Neural cell (in vitro differentiated cells): ENCODE results near the gene PTPRA. TPM values are rescaled to one million over a fixed set of nuclear protein-coding genes. Genes with fewer than 3 reads are reported as not detected.

Source experiments
- H2AFZ ChIP-seq: fragments of 200-600, 300-800 bp; sonication (generic), shearing (Covaris generic); 2 replicates; pipeline ENCODE4 v1.6.0; 2014; ENCODE audit warnings: low read depth, mild to moderate bottlenecking, antibody characterized with exemption, low read length, moderate library complexity
- H3F3A ChIP-seq: fragments of 200-600 bp; shearing (Covaris generic); 2 replicates; pipeline ENCODE4 v1.6.1; 2016; ENCODE audit warnings: mild to moderate bottlenecking, moderate library complexity, mixed read lengths, antibody characterized with exemption, low read length; ENCODE audit not compliant: insufficient read depth, poor library complexity, severe bottlenecking
- H3K27ac ChIP-seq: fragments of 200-600, 300-800 bp; sonication (generic), shearing (Covaris generic); 2 replicates; pipeline ENCODE4 v1.5.1; 2014; ENCODE audit warnings: mild to moderate bottlenecking, low read length, moderate library complexity
- H3K27me3 ChIP-seq: fragments of 300-800, 200-600 bp; sonication (generic), shearing (Covaris generic); 2 replicates; pipeline ENCODE4 v1.6.0; 2014; ENCODE audit warnings: mild to moderate bottlenecking, low read depth, low read length, moderate library complexity; ENCODE audit not compliant: insufficient read depth
- H3K36me3 ChIP-seq: fragments of 300-800, 200-600 bp; sonication (generic), shearing (Covaris generic); 2 replicates; pipeline ENCODE4 v1.5.1; 2014; ENCODE audit warnings: mild to moderate bottlenecking, antibody characterized with exemption, low read length, moderate library complexity; ENCODE audit not compliant: insufficient read depth
- H3K4me2 ChIP-seq: fragments of 300-800, 200-600 bp; sonication (generic), shearing (Covaris generic); 2 replicates; pipeline ENCODE4 v1.6.0; 2014; ENCODE audit warnings: mild to moderate bottlenecking, low read length
- H3K4me3 ChIP-seq: fragments of 300-800, 200-600 bp; sonication (generic), shearing (Covaris generic); 2 replicates; pipeline ENCODE4 v1.5.1; 2014; ENCODE audit warnings: mild to moderate bottlenecking, low read length, moderate library complexity
- H3K79me2 ChIP-seq: fragments of 200-600 bp; shearing (Covaris generic); replicated peaks from 2 replicates; pipeline ENCODE4 v1.6.0; 2014; ENCODE audit warnings: mild to moderate bottlenecking, low read length, moderate library complexity; ENCODE audit not compliant: insufficient read depth
- H3K9ac ChIP-seq: fragments of 300-800, 200-600 bp; sonication (generic), shearing (Covaris generic); 2 replicates; pipeline ENCODE4 v1.6.1; 2016; ENCODE audit warnings: mild to moderate bottlenecking, low read length, mixed read lengths
- H3K9me2 ChIP-seq: fragments of 200-600 bp; shearing (Covaris generic); 2 replicates; pipeline ENCODE4 v1.6.1; 2016; ENCODE audit warnings: mild to moderate bottlenecking, low read length, mixed read lengths; ENCODE audit not compliant: insufficient read depth
- H3K9me3 ChIP-seq: fragments of 200-600, 300-800 bp; sonication (generic), shearing (Covaris generic); 2 replicates; pipeline ENCODE4 v1.6.1; 2016; ENCODE audit warnings: mild to moderate bottlenecking, mixed run types, low read length, moderate library complexity, mixed read lengths
- H4K20me1 ChIP-seq: fragments of 200-600 bp; shearing (Covaris generic); 2 replicates; pipeline ENCODE4 v1.6.1; 2016; ENCODE audit warnings: mild to moderate bottlenecking, mixed run types; ENCODE audit not compliant: insufficient read depth
- EP300 ChIP-seq: fragments of 450-650 bp; conservative IDR thresholded peaks from 2 replicates; pipeline ENCODE4 v1.6.1; 2014; ENCODE audit warnings: antibody characterized with exemption, mild to moderate bottlenecking, moderate library complexity; ENCODE audit not compliant: poor library complexity, severe bottlenecking
- EZH2 ChIP-seq: fragments of 200-600, 300-800 bp; shearing (Covaris generic), sonication (generic); IDR thresholded peaks from 2 replicates; pipeline ENCODE4 v1.6.1; 2014; ENCODE audit warnings: antibody characterized with exemption, low read length, borderline replicate concordance, mild to moderate bottlenecking; ENCODE audit not compliant: insufficient read depth, poor library complexity, severe bottlenecking
- MXI1 ChIP-seq: fragments of 450-650 bp; conservative IDR thresholded peaks from 2 replicates; pipeline ENCODE4 v1.6.1; 2014; ENCODE audit warnings: antibody characterized with exemption, mild to moderate bottlenecking; ENCODE audit not compliant: poor library complexity, severe bottlenecking
- POLR2AphosphoS5 ChIP-seq: IDR thresholded peaks from 2 replicates; pipeline ENCODE4 v1.6.1; 2012
- RAD21 ChIP-seq: fragments of 450-650 bp; conservative IDR thresholded peaks from 2 replicates; pipeline ENCODE4 v1.6.1; 2014; ENCODE audit warnings: antibody characterized with exemption, mild to moderate bottlenecking, moderate library complexity
- SMC3 ChIP-seq: fragments of 450-650 bp; conservative IDR thresholded peaks from 2 replicates; pipeline ENCODE4 v1.6.1; 2014; ENCODE audit warnings: antibody characterized with exemption, mild to moderate bottlenecking, moderate library complexity; ENCODE audit not compliant: poor library complexity
- TAF1 ChIP-seq: IDR thresholded peaks from 2 replicates; pipeline ENCODE4 v1.6.1; 2012; ENCODE audit warnings: low read depth
- polyA plus RNA-seq: library from polyadenylated mRNA; depleted of rRNA; stranded (reverse); fragments of >200 nt; gene quantifications from 2 replicates; pipeline ENCODE4 v1.2.3, GENCODE V29; 2014
- TF ChIP-seq, protein P1 (sequence below): IDR thresholded peaks from 2 replicates; pipeline ENCODE4 v1.6.1; 2012; ENCODE audit warnings: borderline replicate concordance
- TF ChIP-seq, protein P2 (sequence below): fragments of 450-650 bp; IDR thresholded peaks from 2 replicates; pipeline ENCODE4 v1.5.1; 2014; ENCODE audit warnings: antibody characterized with exemption, mild to moderate bottlenecking, moderate library complexity; ENCODE audit not compliant: poor library complexity, severe bottlenecking

The PTPRA gene
- polyA plus RNA-seq, 1 donor from 2014 or later = 68.2 TPM

DNA sequence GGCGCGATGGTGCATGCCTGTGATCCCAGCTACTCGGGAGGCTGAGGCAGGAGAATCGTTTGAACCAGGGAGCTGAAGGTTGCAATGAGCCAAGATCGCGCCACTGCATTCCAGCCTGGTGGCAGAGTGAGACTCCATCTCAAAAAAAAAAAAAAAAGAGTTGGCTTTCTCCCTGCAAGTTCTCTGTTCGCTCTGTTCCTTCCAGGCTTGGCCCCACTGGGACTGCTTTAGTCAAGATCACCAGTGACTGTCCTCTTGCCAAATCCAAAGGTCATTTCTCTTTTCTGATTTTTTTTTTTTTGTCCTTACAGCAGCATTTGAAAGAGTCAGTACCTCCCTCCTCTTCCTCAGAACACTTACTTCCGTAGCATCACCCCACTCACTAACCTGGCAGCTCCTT is 159.3 kb downstream of the PTPRA start:
- H3K4me3 ChIP-seq = no peak overlapping the region
- H3K9me3 ChIP-seq = no peaks in the 10 kb centered on the region
- no peaks in the 10 kb centered on the region for H3K79me2 ChIP-seq
- H3K9me2 ChIP-seq = no peaks in the 10 kb centered on the region
- H3K4me2 ChIP-seq = no peak overlapping the region
- H4K20me1 ChIP-seq = no peaks in the 10 kb centered on the region
- no peak overlapping the region for H2AFZ ChIP-seq
- peaks cover 9% of the 10 kb centered on the region for H3K36me3 ChIP-seq
- no peaks in the 10 kb centered on the region for H3K27me3 ChIP-seq
- H3K27ac ChIP-seq = no peak overlapping the region
- H3K9ac ChIP-seq = no peak overlapping the region
- no peaks in the 10 kb centered on the region for H3F3A ChIP-seq
- TF ChIP-seq MXI1 (no peak), EZH2 (no peak), RAD21 (no peak), EP300 (no peak), SMC3 (no peak), POLR2AphosphoS5 (no peak)
- TF ChIP-seq, protein P1, sequence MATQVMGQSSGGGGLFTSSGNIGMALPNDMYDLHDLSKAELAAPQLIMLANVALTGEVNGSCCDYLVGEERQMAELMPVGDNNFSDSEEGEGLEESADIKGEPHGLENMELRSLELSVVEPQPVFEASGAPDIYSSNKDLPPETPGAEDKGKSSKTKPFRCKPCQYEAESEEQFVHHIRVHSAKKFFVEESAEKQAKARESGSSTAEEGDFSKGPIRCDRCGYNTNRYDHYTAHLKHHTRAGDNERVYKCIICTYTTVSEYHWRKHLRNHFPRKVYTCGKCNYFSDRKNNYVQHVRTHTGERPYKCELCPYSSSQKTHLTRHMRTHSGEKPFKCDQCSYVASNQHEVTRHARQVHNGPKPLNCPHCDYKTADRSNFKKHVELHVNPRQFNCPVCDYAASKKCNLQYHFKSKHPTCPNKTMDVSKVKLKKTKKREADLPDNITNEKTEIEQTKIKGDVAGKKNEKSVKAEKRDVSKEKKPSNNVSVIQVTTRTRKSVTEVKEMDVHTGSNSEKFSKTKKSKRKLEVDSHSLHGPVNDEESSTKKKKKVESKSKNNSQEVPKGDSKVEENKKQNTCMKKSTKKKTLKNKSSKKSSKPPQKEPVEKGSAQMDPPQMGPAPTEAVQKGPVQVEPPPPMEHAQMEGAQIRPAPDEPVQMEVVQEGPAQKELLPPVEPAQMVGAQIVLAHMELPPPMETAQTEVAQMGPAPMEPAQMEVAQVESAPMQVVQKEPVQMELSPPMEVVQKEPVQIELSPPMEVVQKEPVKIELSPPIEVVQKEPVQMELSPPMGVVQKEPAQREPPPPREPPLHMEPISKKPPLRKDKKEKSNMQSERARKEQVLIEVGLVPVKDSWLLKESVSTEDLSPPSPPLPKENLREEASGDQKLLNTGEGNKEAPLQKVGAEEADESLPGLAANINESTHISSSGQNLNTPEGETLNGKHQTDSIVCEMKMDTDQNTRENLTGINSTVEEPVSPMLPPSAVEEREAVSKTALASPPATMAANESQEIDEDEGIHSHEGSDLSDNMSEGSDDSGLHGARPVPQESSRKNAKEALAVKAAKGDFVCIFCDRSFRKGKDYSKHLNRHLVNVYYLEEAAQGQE = no peak
- TF ChIP-seq, protein P2, sequence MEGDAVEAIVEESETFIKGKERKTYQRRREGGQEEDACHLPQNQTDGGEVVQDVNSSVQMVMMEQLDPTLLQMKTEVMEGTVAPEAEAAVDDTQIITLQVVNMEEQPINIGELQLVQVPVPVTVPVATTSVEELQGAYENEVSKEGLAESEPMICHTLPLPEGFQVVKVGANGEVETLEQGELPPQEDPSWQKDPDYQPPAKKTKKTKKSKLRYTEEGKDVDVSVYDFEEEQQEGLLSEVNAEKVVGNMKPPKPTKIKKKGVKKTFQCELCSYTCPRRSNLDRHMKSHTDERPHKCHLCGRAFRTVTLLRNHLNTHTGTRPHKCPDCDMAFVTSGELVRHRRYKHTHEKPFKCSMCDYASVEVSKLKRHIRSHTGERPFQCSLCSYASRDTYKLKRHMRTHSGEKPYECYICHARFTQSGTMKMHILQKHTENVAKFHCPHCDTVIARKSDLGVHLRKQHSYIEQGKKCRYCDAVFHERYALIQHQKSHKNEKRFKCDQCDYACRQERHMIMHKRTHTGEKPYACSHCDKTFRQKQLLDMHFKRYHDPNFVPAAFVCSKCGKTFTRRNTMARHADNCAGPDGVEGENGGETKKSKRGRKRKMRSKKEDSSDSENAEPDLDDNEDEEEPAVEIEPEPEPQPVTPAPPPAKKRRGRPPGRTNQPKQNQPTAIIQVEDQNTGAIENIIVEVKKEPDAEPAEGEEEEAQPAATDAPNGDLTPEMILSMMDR = no peak

DNA sequence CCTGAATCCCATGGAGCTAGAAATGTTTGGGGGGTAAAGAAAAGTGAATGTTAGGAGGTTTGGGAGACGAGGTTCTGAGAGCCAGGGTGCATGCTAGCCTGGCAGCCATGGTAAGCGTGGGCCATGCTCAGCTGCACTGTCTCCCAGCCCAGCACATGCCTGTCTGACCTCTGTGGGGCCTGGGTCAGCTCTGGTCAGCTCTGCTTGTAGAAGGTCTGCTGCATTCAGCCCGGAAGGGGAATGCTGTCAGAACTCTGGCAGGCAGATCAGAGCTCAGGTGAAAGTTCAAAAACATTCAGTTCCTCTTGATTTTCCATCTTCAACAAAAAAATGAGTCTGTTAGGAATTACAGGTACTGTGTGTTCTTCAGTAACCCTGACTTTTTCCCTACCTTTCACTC is 164.4 kb downstream of the PTPRA start:
- H3K9ac ChIP-seq = no peak overlapping the region
- no peaks in the 10 kb centered on the region for H3K9me3 ChIP-seq
- no peaks in the 10 kb centered on the region for H4K20me1 ChIP-seq
- no peaks in the 10 kb centered on the region for H3K79me2 ChIP-seq
- H3K27me3 ChIP-seq = no peaks in the 10 kb centered on the region
- no peak overlapping the region for H3K4me2 ChIP-seq
- TF ChIP-seq, protein P2 = no peak
- TF ChIP-seq POLR2AphosphoS5 (no peak), MXI1 (no peak), EZH2 (no peak), EP300 (no peak), RAD21 (no peak), SMC3 (no peak), TAF1 (no peak)
- TF ChIP-seq, protein P1 = no peak
- H3K4me3 ChIP-seq = no peak overlapping the region
- H3K27ac ChIP-seq = no peak overlapping the region
- no peak overlapping the region for H2AFZ ChIP-seq
- H3K9me2 ChIP-seq = no peaks in the 10 kb centered on the region
- H3K36me3 ChIP-seq = peaks cover 13% of the 10 kb centered on the region
- H3F3A ChIP-seq = no peaks in the 10 kb centered on the region
